GM23338 (cell line): ENCODE data around the gene PTPRE. TPM values are rescaled to one million over a fixed set of nuclear protein-coding genes. Genes with fewer than 3 reads are reported as not detected.

Experiments used
- ATAC-seq: fragments of 200-7000 bp; cut with Tn5 transposase; 3 replicates; pipeline ENCODE4 v1.9.1; 2020
- DNase-seq: peaks from one replicate; pipeline ENCODE4 v3.0.0-alpha.2; 2015; ENCODE audit warnings: low spot score
- H2AFZ ChIP-seq: fragments of 200-600 bp; sonication (generic); 2 replicates; pipeline ENCODE4 v1.8.0; 2016; ENCODE audit warnings: antibody characterized with exemption, mild to moderate bottlenecking, moderate library complexity
- H3F3A ChIP-seq: fragments of 200-600 bp; sonication (generic); replicated peaks from 2 replicates; pipeline ENCODE4 v1.8.0; 2017; ENCODE audit warnings: antibody characterized with exemption, mixed run types, low read depth
- H3K27ac ChIP-seq: fragments of 200-600 bp; sonication (generic); 2 replicates; pipeline ENCODE4 v1.6.1; 2016; ENCODE audit warnings: low read depth
- H3K27me3 ChIP-seq: fragments of 200-600 bp; sonication (generic); 2 replicates; pipeline ENCODE4 v1.8.0; 2016; ENCODE audit warnings: mild to moderate bottlenecking, mixed run types, moderate library complexity; ENCODE audit not compliant: insufficient read depth
- H3K36me3 ChIP-seq: fragments of 200-600 bp; sonication (generic); 2 replicates; pipeline ENCODE4 v1.8.0; 2016; ENCODE audit warnings: mild to moderate bottlenecking; ENCODE audit not compliant: insufficient read depth
- H3K4me1 ChIP-seq: fragments of 200-600 bp; sonication (generic); 2 replicates; pipeline ENCODE4 v1.8.0; 2016; ENCODE audit warnings: mild to moderate bottlenecking, moderate library complexity; ENCODE audit not compliant: insufficient read depth
- H3K4me2 ChIP-seq: fragments of 200-600 bp; sonication (generic); 2 replicates; pipeline ENCODE4 v1.7.1; 2017; ENCODE audit warnings: mixed run types
- H3K4me3 ChIP-seq: fragments of 200-600 bp; sonication (generic); 2 replicates; pipeline ENCODE4 v1.6.1; 2016; ENCODE audit warnings: mixed run types
- H3K79me2 ChIP-seq: fragments of 200-600 bp; sonication (generic); replicated peaks from 2 replicates; pipeline ENCODE4 v1.8.0; 2017; ENCODE audit warnings: mild to moderate bottlenecking; ENCODE audit not compliant: insufficient read depth
- H3K9me2 ChIP-seq: fragments of 200-600 bp; sonication (generic); 2 replicates; pipeline ENCODE4 v1.8.0; 2017; ENCODE audit not compliant: insufficient read depth
- H4K20me1 ChIP-seq: fragments of 200-600 bp; sonication (generic); replicated peaks from 2 replicates; pipeline ENCODE4 v1.8.0; 2017; ENCODE audit warnings: mild to moderate bottlenecking; ENCODE audit not compliant: insufficient read depth
- H3K27ac Mint-ChIP-seq: 2 replicates; pipeline ENCODE4 v1.8.0; 2020; ENCODE audit warnings: inconsistent platforms, mild to moderate bottlenecking, moderate library complexity, mixed read lengths
- H3K27me3 Mint-ChIP-seq: 3 replicates; pipeline ENCODE4 v1.8.0; 2022; ENCODE audit warnings: low read depth, mild to moderate bottlenecking, moderate library complexity, mixed read lengths, inconsistent platforms; ENCODE audit not compliant: insufficient read depth, poor library complexity
- H3K36me3 Mint-ChIP-seq: 3 replicates; pipeline ENCODE4 v1.8.0; 2021; ENCODE audit warnings: low read depth, mild to moderate bottlenecking, inconsistent platforms, moderate library complexity, mixed read lengths
- H3K4me1 Mint-ChIP-seq: 3 replicates; pipeline ENCODE4 v1.8.0; 2020; ENCODE audit warnings: mild to moderate bottlenecking, inconsistent platforms, mixed read lengths
- H3K4me3 Mint-ChIP-seq: 3 replicates; pipeline ENCODE4 v1.8.0; 2021; ENCODE audit warnings: moderate library complexity, mild to moderate bottlenecking, inconsistent platforms, mixed read lengths
- H3K9me3 Mint-ChIP-seq: 3 replicates; pipeline ENCODE4 v1.8.0; 2020; ENCODE audit warnings: moderate library complexity, mild to moderate bottlenecking, inconsistent platforms, mixed read lengths
- CREB1 ChIP-seq: fragments of 250-450 bp; sonication (Bioruptor Pico); IDR thresholded peaks from 2 replicates; pipeline ENCODE4 v1.5.0; 2020; ENCODE audit warnings: low read depth, mild to moderate bottlenecking, moderate library complexity
- CTCF ChIP-seq, 2 experiments: fragments of 200-600 bp in 1 of 2; sonication (generic) in 1 of 2; conservative IDR thresholded peaks; 2 replicates each; pipeline versions ENCODE4 v1.5.1 to v1.6.1; 2016 to 2017; ENCODE audit warnings: antibody characterized with exemption in 2 of 2, low read depth in 2 of 2, mild to moderate bottlenecking in 2 of 2, moderate library complexity in 1 of 2
- ETS1 ChIP-seq: IDR thresholded peaks from 2 replicates; pipeline ENCODE4 v1.6.1; 2016; ENCODE audit warnings: antibody characterized with exemption
- EZH2 ChIP-seq: fragments of 200-600 bp; sonication (generic); IDR thresholded peaks from one replicate; pipeline ENCODE4 v1.8.0; 2017; ENCODE audit warnings: antibody characterized with exemption, mild to moderate bottlenecking, low read depth; ENCODE audit not compliant: unreplicated experiment
- JUNB ChIP-seq: IDR thresholded peaks from one replicate; pipeline ENCODE4 v1.6.1; 2016; ENCODE audit warnings: antibody characterized with exemption; ENCODE audit not compliant: unreplicated experiment
- NANOG ChIP-seq: IDR thresholded peaks from 2 replicates; pipeline ENCODE4 v1.6.1; 2016; ENCODE audit warnings: antibody characterized with exemption, borderline replicate concordance
- REST ChIP-seq: IDR thresholded peaks from one replicate; pipeline ENCODE4 v1.6.1; 2018; ENCODE audit warnings: antibody characterized with exemption; ENCODE audit not compliant: unreplicated experiment
- STAT1 ChIP-seq: IDR thresholded peaks from one replicate; pipeline ENCODE4 v1.6.1; 2016; ENCODE audit warnings: antibody characterized with exemption; ENCODE audit not compliant: unreplicated experiment
- ZNF114 ChIP-seq: fragments of 250-450 bp; sonication (Bioruptor Pico); IDR thresholded peaks from 2 replicates; pipeline ENCODE4 v1.5.0; 2020; ENCODE audit warnings: mild to moderate bottlenecking, moderate library complexity
- ZNF331 ChIP-seq: fragments of 250-450 bp; sonication (Bioruptor Pico); IDR thresholded peaks from 2 replicates; pipeline ENCODE4 v1.5.0; 2020; ENCODE audit warnings: low read depth, mild to moderate bottlenecking, moderate library complexity
- ZNF462 ChIP-seq: fragments of 250-450 bp; sonication (Bioruptor Pico); IDR thresholded peaks from 2 replicates; pipeline ENCODE4 v1.5.0; 2020; ENCODE audit warnings: mild to moderate bottlenecking, moderate library complexity
- polyA plus RNA-seq: library from polyadenylated mRNA; unstranded; fragments of >200 nt; fragmentation: Nextera tagmentation; extraction: Ambion mirVana; gene quantifications from 2 replicates; pipeline ENCODE4 v1.2.1, GENCODE V29; 2016
- total RNA-seq: library from RNA; depleted of rRNA; stranded (reverse); fragments of >200 nt; shearing (Covaris generic); gene quantifications from 2 replicates; pipeline ENCODE4 v1.2.3, GENCODE V29; 2014

Gene PTPRE
- total and polyA plus RNA-seq, 2 experiments from 2014 or later, result 0.34 to 0.42 TPM

- Histone ChIP-seq H3K36me3 (no peaks in the 10 kb centered on the region), H3K27ac (no peak overlapping the region), H4K20me1 (no peaks in the 10 kb centered on the region), H3K79me2 (no peaks in the 10 kb centered on the region), H3F3A (no peaks in the 10 kb centered on the region), H3K4me3 (no peak overlapping the region), H2AFZ (no peak overlapping the region), H3K4me2 (no peak overlapping the region), H3K9me2 (no peaks in the 10 kb centered on the region), H3K4me1 (no peaks in the 10 kb centered on the region), H3K27me3 (no peaks in the 10 kb centered on the region)
- Mint-ChIP-seq H3K27ac (no peak overlapping the region), H3K36me3 (no peaks in the 10 kb centered on the region), H3K27me3 (peaks cover 5% of the 10 kb centered on the region), H3K9me3 (no peaks in the 10 kb centered on the region), H3K4me3 (no peak overlapping the region), H3K4me1 (peaks cover 2% of the 10 kb centered on the region; the same call in 2 of the 3 replicates)
- DNase-seq (no peak), ATAC-seq (no peak)
- no peak for TF ChIP-seq EZH2
- TF ChIP-seq REST, result no peak
- no peak for TF ChIP-seq ZNF114 (CRISPR knock-in tag)
- TF ChIP-seq ZNF331, result no peak
- no peak for TF ChIP-seq ETS1
- no peak for TF ChIP-seq CREB1 (CRISPR knock-in tag)
- TF ChIP-seq JUNB, result no peak
- no peak for TF ChIP-seq ZNF462 (CRISPR knock-in tag)
- TF ChIP-seq CTCF (conservative IDR thresholded peaks at IDR 0.05; ENCODE audit: low read depth in 2 of 2), result no peak
- TF ChIP-seq NANOG, result no peak
- TF ChIP-seq STAT1, result no peak
Observed at GRCh38 chr10:128031216-128031615, 124.3 kb downstream of the PTPRE start.
